H9 (cell line): ENCODE measurements around the gene SLF1. TPM values are rescaled to one million over a fixed set of nuclear protein-coding genes. Genes with fewer than 3 reads are reported as not detected.

Source experiments
- DNase-seq: peaks from one replicate; pipeline ENCODE4 v3.0.0-alpha.2; 2017
- H2AFZ ChIP-seq: one replicate; pipeline ENCODE4 v1.6.1; 2013; ENCODE audit warnings: mild to moderate bottlenecking, low read length, control low read depth, moderate library complexity
- H2AK5ac ChIP-seq: 2 replicates; pipeline ENCODE4 v1.6.1; 2013; ENCODE audit warnings: low read length, control low read depth, mixed read lengths; ENCODE audit not compliant: insufficient read length
- H2BK120ac ChIP-seq: one replicate; pipeline ENCODE4 v1.6.1; 2013; ENCODE audit warnings: low read depth, mild to moderate bottlenecking, low read length, control low read depth, inconsistent platforms; ENCODE audit not compliant: poor library complexity, severe bottlenecking
- H2BK12ac ChIP-seq: 2 replicates; pipeline ENCODE4 v1.6.1; 2013; ENCODE audit warnings: low read length, control low read depth, mixed read lengths, low read depth; ENCODE audit not compliant: insufficient read length
- H2BK15ac ChIP-seq: 2 replicates; pipeline ENCODE4 v1.6.1; 2013; ENCODE audit warnings: low read depth, low read length, control low read depth
- H2BK20ac ChIP-seq: one replicate; pipeline ENCODE4 v1.6.1; 2013; ENCODE audit warnings: low read depth, mild to moderate bottlenecking, low read length, control low read depth, inconsistent platforms; ENCODE audit not compliant: poor library complexity, severe bottlenecking
- H2BK5ac ChIP-seq: 2 replicates; pipeline ENCODE4 v1.6.1; 2013; ENCODE audit warnings: low read length, control low read depth, mixed read lengths; ENCODE audit not compliant: insufficient read length
- H3K14ac ChIP-seq: 2 replicates; pipeline ENCODE4 v1.6.1; 2013; ENCODE audit warnings: low read length, control low read depth; ENCODE audit not compliant: insufficient read depth
- H3K18ac ChIP-seq: 2 replicates; pipeline ENCODE4 v1.6.1; 2013; ENCODE audit warnings: low read depth, mild to moderate bottlenecking, mixed read lengths, low read length, control low read depth; ENCODE audit not compliant: insufficient read length
- H3K23ac ChIP-seq: 2 replicates; pipeline ENCODE4 v1.6.1; 2013; ENCODE audit warnings: low read length, control low read depth, mixed read lengths, low read depth; ENCODE audit not compliant: insufficient read length
- H3K23me2 ChIP-seq: 2 replicates; pipeline ENCODE4 v1.6.1; 2013; ENCODE audit warnings: low read depth, mild to moderate bottlenecking, mixed read lengths, low read length, control low read depth; ENCODE audit not compliant: insufficient read length, poor library complexity, severe bottlenecking
- H3K27ac ChIP-seq: 2 replicates; pipeline ENCODE4 v1.5.1; 2013; ENCODE audit warnings: low read length, control low read depth, mixed read lengths, low read depth; ENCODE audit not compliant: insufficient read length
- H3K27me3 ChIP-seq: 2 replicates; pipeline ENCODE4 v1.6.1; 2013; ENCODE audit warnings: low read length, control low read depth, inconsistent platforms; ENCODE audit not compliant: insufficient read depth
- H3K4ac ChIP-seq: 2 replicates; pipeline ENCODE4 v1.6.1; 2013; ENCODE audit warnings: low read depth, mild to moderate bottlenecking, control low read depth, inconsistent platforms, low read length, moderate library complexity
- H3K4me1 ChIP-seq: 2 replicates; pipeline ENCODE4 v1.6.1; 2013; ENCODE audit warnings: low read length, control low read depth, inconsistent platforms; ENCODE audit not compliant: insufficient read depth
- H3K4me2 ChIP-seq: 2 replicates; pipeline ENCODE4 v1.6.1; 2013; ENCODE audit warnings: low read length, control low read depth, mixed read lengths; ENCODE audit not compliant: insufficient read length, insufficient read depth
- H3K56ac ChIP-seq: 2 replicates; pipeline ENCODE4 v1.6.1; 2013; ENCODE audit warnings: low read depth, mild to moderate bottlenecking, mixed read lengths, low read length, control low read depth; ENCODE audit not compliant: insufficient read length
- H3K79me1 ChIP-seq: 2 replicates; pipeline ENCODE4 v1.6.1; 2013; ENCODE audit warnings: low read depth, mild to moderate bottlenecking, moderate library complexity, low read length, control low read depth, inconsistent platforms; ENCODE audit not compliant: insufficient read depth, poor library complexity, severe bottlenecking
- H3K79me2 ChIP-seq: 2 replicates; pipeline ENCODE4 v1.6.1; 2013; ENCODE audit warnings: low read length, control low read depth, inconsistent platforms; ENCODE audit not compliant: insufficient read depth
- H3K9ac ChIP-seq: 2 replicates; pipeline ENCODE4 v1.6.1; 2013; ENCODE audit warnings: low read length, control low read depth, mixed read lengths; ENCODE audit not compliant: insufficient read length; ENCODE audit errors: extremely low read depth
- H3K9me3 ChIP-seq: one replicate; pipeline ENCODE4 v1.6.1; 2013; ENCODE audit warnings: low read depth, low read length, inconsistent platforms; ENCODE audit not compliant: control insufficient read depth
- H3T11ph ChIP-seq: one replicate; pipeline ENCODE4 v1.6.1; 2013; ENCODE audit warnings: mild to moderate bottlenecking, low read length, control low read depth, inconsistent platforms
- H4K20me1 ChIP-seq: one replicate; pipeline ENCODE4 v1.6.1; 2013; ENCODE audit not compliant: control insufficient read depth, insufficient read length, insufficient read depth
- H4K5ac ChIP-seq: 2 replicates; pipeline ENCODE4 v1.6.1; 2013; ENCODE audit warnings: low read depth, mild to moderate bottlenecking, mixed read lengths, low read length, control low read depth; ENCODE audit not compliant: insufficient read length
- H4K8ac ChIP-seq: replicated peaks from 2 replicates; pipeline ENCODE4 v1.6.1; 2013; ENCODE audit warnings: low read length, control low read depth, mixed read lengths, low read depth; ENCODE audit not compliant: insufficient read length
- H4K91ac ChIP-seq: 2 replicates; pipeline ENCODE4 v1.6.1; 2013; ENCODE audit warnings: low read depth, mild to moderate bottlenecking, moderate library complexity, mixed read lengths, low read length, control low read depth; ENCODE audit not compliant: insufficient read length
- H3K27ac Mint-ChIP-seq, 3 experiments: 2 replicates in 2 of 3; 3 replicates in 1 of 3; pipeline ENCODE4 v1.8.0; 2020 to 2021; ENCODE audit warnings: mixed read lengths in 3 of 3, mild to moderate bottlenecking in 1 of 3, moderate library complexity in 1 of 3
- H3K27me3 Mint-ChIP-seq: 2 replicates; pipeline ENCODE4 v1.8.0; 2021; ENCODE audit warnings: low read depth, mild to moderate bottlenecking, moderate library complexity, mixed read lengths
- H3K36me3 Mint-ChIP-seq, 3 experiments: 2 replicates in 2 of 3; 3 replicates in 1 of 3; pipeline ENCODE4 v1.8.0; 2020 to 2021; ENCODE audit warnings: low read depth in 3 of 3, mixed read lengths in 3 of 3; ENCODE audit not compliant: insufficient read depth in 1 of 3
- H3K4me1 Mint-ChIP-seq, 2 experiments: 2 replicates each; pipeline ENCODE4 v1.8.0; 2020; ENCODE audit warnings: mixed read lengths in 2 of 2
- H3K4me3 Mint-ChIP-seq, 2 experiments: 2 replicates in 1 of 2; 3 replicates in 1 of 2; pipeline ENCODE4 v1.8.0; 2020 to 2021; ENCODE audit warnings: mild to moderate bottlenecking in 2 of 2, mixed read lengths in 2 of 2, moderate library complexity in 1 of 2
- H3K9me3 Mint-ChIP-seq, 2 experiments: 2 replicates in 1 of 2; 3 replicates in 1 of 2; pipeline ENCODE4 v1.8.0; 2020; ENCODE audit warnings: mild to moderate bottlenecking in 2 of 2, mixed read lengths in 2 of 2, moderate library complexity in 1 of 2
- WGBS: extraction: QIAGEN DNeasy Blood & Tissue Kit; methylation state at CpG from one replicate; pipeline ENCODE4 v1.1.7; 2013; ENCODE audit warnings: missing lambda C conversion rate, low lambda C conversion rate, mixed read lengths; ENCODE audit not compliant: insufficient read length; ENCODE audit errors: extremely low coverage; 5-methylcytosine and 5-hydroxymethylcytosine counted together
- total RNA-seq: library from RNA; stranded (reverse); gene quantifications from 2 replicates; pipeline ENCODE4 v1.2.1, GENCODE V29; 2021
- TF ChIP-seq, protein P1 (sequence below): fragments of 200-600 bp; sonication (generic); conservative IDR thresholded peaks from 3 replicates; pipeline ENCODE4 v1.8.0; 2021; ENCODE audit warnings: antibody characterized with exemption, mild to moderate bottlenecking

SLF1 gene
- total RNA-seq, 1 experiment from 2014 or later: 12.5 TPM

- Histone ChIP-seq H3K79me1 (no peaks in the 10 kb centered on the region), H4K8ac (no peak overlapping the region), H2BK15ac (no peak overlapping the region), H3K9me3 (no peaks in the 10 kb centered on the region), H4K20me1 (no peaks in the 10 kb centered on the region), H3K27me3 (no peaks in the 10 kb centered on the region), H3T11ph (no peak overlapping the region), H3K56ac (no peak overlapping the region), H3K23ac (no peak overlapping the region), H4K5ac (no peak overlapping the region), H2BK5ac (no peak overlapping the region), H3K9ac (no peak overlapping the region), H3K4me2 (no peak overlapping the region), H3K79me2 (no peaks in the 10 kb centered on the region), H4K91ac (no peak overlapping the region), H2BK120ac (no peak overlapping the region), H3K27ac (no peak overlapping the region), H2BK12ac (no peak overlapping the region), H3K23me2 (no peaks in the 10 kb centered on the region), H2AK5ac (no peak overlapping the region), H3K14ac (no peak overlapping the region), H3K18ac (no peak overlapping the region), H2AFZ (no peak overlapping the region), H2BK20ac (no peak overlapping the region), H3K4me1 (no peaks in the 10 kb centered on the region), H3K4ac (no peak overlapping the region)
- Mint-ChIP-seq H3K9me3 (no peaks in the 10 kb centered on the region; a peak in 2 of 5 replicates), H3K27ac (no peak overlapping the region), H3K36me3 (peaks cover 16 to 21% (median 20%) of the 10 kb centered on the region in 3 experiments), H3K4me3 (no peak overlapping the region), H3K27me3 (no peaks in the 10 kb centered on the region), H3K4me1 (no peaks in the 10 kb centered on the region)
- WGBS: no CpG with 5 or more reads among the region's 2 CpGs
- TF ChIP-seq, protein P1, sequence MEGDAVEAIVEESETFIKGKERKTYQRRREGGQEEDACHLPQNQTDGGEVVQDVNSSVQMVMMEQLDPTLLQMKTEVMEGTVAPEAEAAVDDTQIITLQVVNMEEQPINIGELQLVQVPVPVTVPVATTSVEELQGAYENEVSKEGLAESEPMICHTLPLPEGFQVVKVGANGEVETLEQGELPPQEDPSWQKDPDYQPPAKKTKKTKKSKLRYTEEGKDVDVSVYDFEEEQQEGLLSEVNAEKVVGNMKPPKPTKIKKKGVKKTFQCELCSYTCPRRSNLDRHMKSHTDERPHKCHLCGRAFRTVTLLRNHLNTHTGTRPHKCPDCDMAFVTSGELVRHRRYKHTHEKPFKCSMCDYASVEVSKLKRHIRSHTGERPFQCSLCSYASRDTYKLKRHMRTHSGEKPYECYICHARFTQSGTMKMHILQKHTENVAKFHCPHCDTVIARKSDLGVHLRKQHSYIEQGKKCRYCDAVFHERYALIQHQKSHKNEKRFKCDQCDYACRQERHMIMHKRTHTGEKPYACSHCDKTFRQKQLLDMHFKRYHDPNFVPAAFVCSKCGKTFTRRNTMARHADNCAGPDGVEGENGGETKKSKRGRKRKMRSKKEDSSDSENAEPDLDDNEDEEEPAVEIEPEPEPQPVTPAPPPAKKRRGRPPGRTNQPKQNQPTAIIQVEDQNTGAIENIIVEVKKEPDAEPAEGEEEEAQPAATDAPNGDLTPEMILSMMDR: no peak
- DNase-seq: no peak
These were observed 81.1 kb downstream of the SLF1 start for GRCh38 chr5:94699562-94699961.
